GM19328 (cell line): ENCODE data around the gene SCARF2.

Experiments
- ATAC-seq: cut with Tn5 transposase; IDR thresholded peaks from one replicate; pipeline ENCODE4 v1.9.1; 2021; ENCODE audit warnings: mild to moderate bottlenecking, moderate library complexity; ENCODE audit not compliant: unreplicated experiment

Gene SCARF2

GRCh38 chr22:20440637-20441591 lies 3.3 kb upstream of the SCARF2 start:
- no peak for ATAC-seq

DNA sequence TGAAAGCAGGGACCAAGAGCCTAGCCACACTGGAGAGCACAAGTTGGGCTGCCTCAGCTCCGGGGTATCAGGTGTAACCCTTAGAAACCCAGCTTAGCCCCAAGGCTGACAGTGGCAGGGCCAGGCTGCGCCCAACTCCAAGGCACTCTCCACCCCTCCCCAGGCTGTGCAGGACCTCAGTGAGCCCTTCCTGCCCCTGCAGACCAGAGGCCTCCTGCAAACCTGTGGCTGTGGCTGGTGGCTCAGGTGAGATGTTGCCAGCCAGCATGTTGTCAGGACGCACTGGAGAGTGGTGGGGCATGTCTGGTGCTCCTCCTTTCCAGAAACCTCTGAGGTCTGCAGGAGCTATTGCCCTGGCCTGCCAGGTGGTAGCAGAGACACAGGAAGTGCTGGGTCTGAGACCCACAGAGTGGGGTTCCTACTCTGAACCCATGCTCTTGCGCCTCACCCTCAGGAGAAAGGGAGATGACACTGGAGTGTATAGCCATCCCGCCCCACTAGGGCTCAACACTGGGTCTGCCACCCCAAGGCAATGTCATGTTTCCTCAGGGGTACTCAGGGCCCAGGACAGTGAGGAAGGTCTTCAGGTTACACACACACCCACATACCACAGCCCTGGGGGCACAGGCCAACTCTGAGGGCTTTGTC lies 2.4 kb upstream of the SCARF2 start:
- ATAC-seq: no peak

DNA sequence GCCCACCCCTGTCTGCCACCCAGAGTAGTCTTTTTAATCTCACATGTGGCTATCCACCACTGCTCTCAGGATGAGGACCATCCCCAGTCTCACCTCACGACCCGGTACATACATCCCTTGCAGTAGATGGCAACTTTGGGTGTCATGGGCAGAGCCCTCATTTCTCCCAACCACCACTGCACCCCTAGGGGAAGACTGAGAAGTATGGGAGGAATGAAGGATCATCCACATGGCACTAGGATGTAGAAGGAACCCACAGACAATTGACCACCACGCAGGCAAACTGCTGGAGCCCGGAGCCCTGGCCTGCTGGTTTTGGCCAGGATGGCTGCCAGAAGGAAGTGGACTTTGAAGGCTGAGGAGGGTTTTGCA lies 1.9 kb upstream of the SCARF2 start:
- ATAC-seq: no peak

DNA sequence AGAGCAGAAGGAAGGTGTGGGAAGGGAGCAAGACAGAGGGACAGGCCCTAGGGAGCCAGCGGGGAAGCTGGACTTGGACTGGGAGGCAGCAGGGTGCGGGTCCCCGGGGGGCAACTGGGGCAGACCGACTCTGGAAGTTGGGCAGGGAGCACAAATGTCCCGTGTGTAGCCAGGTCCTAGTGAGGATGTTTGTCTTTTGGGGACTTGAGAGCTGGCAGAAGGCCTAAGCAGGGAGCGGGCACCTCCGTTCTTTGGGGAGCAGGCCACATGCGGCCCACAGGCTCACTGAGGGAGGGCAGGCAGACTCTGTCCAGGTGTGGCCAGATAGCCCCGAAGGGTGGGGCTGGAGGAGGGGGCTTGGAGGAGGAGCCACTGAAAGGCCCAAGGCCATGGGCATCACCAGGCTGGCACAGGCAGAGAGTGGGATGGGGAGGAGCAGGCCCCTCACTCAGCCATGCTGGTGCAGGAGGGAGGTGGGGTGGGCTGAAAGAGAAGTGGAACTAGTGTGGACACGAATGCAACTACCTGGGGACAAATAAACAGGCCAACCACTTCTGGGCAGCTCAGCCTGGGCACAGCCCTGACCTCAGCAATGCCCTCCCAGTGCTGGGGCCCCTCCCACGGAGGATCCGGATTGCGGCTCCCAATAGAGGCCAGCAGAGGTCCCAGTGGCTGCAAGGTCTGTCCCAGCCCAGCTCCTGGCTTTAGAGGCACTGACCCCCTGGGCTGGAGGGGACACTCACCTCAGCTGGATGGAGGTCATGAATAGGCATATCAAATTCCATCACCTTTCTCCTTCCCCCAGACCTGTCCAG lies 1.3 kb upstream of the SCARF2 start:
- no peak for ATAC-seq

DNA sequence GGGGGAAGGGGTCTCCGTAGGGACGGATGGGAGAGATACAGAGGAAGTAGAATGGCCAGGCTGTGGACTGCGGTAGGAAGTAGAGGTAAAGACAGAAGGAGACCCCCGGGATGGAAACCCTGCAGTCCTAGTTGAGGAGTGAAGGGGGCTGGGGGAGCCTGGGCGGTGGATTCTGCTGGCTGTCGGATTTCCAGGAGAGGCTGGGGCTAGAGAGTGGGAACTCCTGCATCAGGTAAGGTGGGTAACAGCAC lies 727 bp upstream of the SCARF2 start:
- ATAC-seq: no peak

GRCh38 chr22:20436768-20437612 lies 635 bp downstream of the SCARF2 start:
- ATAC-seq: no peak

- ATAC-seq: no peak
Measured at GRCh38 chr22:20436307-20436767, 1.3 kb downstream of the SCARF2 start.

GRCh38 chr22:20435436-20436306 lies 2.0 kb downstream of the SCARF2 start:
- ATAC-seq: no peak

DNA sequence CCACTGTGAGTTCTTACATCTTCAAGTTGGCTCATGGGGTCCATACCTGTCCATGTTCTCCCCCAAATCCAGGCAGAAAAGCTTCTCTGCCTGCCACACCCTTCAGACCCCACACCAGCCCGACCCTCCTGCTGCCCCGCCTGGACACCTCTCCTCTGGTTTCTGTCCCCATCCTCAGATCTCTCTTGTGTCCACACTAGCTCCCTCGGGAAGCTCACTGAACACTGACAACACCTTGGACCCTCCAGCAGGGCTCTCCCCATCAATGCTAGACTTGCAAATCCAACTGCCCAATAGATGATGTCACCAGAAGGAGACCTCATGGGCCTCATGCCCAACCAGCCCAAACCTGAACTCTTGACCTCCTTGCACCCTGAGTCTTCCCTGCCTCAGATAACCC lies 2.9 kb downstream of the SCARF2 start:
- ATAC-seq: no peak

DNA sequence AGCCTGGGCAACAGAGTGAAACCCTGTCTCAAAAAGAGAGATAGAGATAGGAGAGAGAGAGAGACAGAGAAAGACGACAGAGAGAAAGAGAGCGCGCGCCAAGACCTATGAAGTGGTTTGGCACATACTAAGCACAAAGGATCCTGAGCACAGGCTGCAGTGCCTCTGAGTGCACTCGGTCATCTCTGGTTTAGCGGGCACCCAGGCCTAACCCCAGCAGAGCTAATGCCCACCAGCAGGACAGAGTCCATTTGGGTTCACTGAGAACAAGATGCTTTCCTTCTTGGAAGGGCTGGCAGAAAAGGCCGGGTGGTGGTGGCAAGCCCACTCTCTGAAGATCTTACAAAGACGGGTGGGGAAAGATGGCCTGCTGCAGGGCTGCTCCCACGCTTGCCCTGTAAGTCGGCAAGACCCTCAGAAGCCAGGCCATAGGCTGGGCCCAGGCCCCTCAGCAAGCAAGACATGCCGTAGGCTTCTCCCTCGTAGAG lies 3.3 kb downstream of the SCARF2 start:
- ATAC-seq: no peak

GRCh38 chr22:20433686-20434241 lies 3.9 kb downstream of the SCARF2 start:
- ATAC-seq: no peak

DNA sequence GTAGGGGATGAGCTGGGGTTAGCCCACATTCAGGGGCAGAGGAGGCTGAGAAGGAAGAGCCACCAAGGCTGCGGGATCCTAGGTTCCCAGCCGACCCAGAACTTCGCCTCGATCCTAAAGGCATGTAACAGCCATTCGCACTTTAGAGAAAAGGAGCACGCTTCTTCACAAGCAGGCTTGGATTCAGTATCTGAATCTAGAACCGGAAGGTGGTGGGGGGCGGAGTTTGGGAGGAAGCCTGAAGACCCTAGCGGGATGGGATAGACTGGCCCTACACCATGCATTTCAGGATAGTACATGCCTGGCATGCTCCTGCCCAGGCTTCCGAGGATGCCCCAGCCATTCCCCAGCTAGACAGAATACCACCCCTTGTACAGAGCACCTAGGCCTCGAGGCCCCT lies 4.4 kb downstream of the SCARF2 start:
- ATAC-seq: no peak

DNA sequence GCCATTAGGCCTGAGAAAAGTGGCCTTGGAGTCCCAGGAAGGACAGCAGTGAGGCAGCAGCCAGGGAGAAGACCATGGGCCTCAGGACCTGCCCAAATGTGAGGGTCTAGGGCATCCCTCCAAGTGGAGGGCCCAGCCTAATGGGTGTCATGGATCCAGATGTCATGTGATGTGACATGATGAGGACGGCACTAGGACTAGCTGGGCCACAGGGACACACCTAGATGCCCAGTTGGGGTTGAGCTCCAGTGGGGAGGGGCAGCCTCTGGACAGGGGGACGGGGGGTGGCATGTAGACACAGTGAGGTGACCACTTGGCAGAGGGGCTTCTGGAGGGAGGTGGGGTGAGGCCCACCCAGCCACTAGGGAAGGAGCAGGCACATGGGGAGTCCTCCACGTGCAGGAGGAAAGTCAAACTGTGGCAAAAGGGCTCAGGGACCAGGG lies 5.4 kb downstream of the SCARF2 start:
- ATAC-seq: no peak

DNA sequence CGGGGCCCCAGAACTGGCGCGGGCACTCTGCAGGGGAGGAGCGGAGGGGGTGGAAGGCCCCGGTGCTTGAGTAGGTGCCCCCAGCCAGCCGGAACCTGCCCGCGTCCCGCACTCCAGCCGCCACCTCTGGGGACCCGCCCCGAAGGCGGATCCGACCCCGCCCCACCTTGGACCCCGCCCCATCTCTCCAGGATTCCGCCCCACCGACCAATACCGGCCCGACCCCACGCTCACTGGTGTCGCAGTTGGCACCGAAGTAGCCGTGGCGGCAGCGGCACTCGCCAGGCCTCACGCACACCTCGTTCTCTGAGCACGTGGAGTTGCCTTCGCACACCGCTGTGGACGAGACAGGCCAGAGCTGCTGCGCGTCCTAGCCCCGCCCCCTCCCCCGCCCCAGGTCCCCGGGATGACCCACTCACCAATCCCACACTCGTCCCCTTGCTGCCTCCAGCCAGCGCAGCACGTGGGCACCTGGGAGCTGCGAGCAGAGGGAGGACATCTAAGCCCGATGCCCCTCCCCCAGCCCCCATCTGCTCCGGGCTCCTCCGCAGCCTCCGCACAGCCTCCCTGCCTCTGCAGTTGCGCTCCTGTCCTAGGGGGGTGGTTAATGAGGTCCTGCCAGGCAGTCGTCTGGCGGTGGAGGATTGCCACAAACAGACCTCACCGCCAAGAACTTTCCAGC lies 6.0 kb downstream of the SCARF2 start:
- ATAC-seq: no peak

- ATAC-seq: no peak
Measured at GRCh38 chr22:20430720-20431510, 6.7 kb downstream of the SCARF2 start.

- ATAC-seq: no peak
Measured at GRCh38 chr22:20430101-20430719, 7.4 kb downstream of the SCARF2 start.
